A673 (cell line): ENCODE data around the gene LHX6.

ENCODE experiments used
- CTCF ChIP-seq: fragments of 300-800, 200-600 bp; sonication (generic); conservative IDR thresholded peaks from 2 replicates; pipeline ENCODE4 v1.5.1; 2017; ENCODE audit warnings: low read depth, mild to moderate bottlenecking, antibody characterized with exemption, low read length, moderate library complexity, mixed read lengths
- EZH2 ChIP-seq: fragments of 200-600 bp; sonication (generic); IDR thresholded peaks from 2 replicates; pipeline ENCODE4 v1.6.1; 2017; ENCODE audit warnings: borderline replicate concordance, low read depth, mild to moderate bottlenecking, mixed read lengths, antibody characterized with exemption, low read length; ENCODE audit not compliant: poor library complexity, severe bottlenecking

- TF ChIP-seq CTCF (no peak), EZH2 (no peak)
Measured at GRCh38 chr9:122252796-122253195, 24.0 kb upstream of the LHX6 start.
